GM12874 (cell line): ENCODE measurements around the gene SPATA16.

Source experiments
- TF ChIP-seq, protein P1 (sequence below): IDR thresholded peaks from 2 replicates; pipeline ENCODE4 v1.5.1; 2011; ENCODE audit warnings: low read depth, mild to moderate bottlenecking, control low read depth, low read length, moderate library complexity; ENCODE audit not compliant: insufficient read depth

Gene SPATA16

DNA sequence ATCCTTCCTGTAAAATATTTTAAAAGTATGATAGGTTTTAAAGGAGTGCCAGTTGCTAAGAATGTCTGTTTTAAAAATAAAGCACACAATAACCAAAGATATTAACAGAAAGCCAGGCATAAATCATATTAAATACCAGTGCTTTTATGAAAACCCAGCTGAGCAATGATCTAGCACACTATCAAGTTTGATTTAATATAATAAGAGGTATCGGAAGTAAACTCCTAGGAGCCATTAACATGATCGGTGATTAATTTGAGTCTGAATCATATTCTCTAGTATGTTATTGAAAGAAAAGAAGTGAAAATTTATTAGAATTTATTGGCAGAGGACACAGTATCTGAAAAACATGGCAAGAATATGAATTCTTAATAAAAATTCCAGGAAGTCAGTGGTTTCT, 91.7 kb downstream of the SPATA16 start:
- TF ChIP-seq, protein P1, sequence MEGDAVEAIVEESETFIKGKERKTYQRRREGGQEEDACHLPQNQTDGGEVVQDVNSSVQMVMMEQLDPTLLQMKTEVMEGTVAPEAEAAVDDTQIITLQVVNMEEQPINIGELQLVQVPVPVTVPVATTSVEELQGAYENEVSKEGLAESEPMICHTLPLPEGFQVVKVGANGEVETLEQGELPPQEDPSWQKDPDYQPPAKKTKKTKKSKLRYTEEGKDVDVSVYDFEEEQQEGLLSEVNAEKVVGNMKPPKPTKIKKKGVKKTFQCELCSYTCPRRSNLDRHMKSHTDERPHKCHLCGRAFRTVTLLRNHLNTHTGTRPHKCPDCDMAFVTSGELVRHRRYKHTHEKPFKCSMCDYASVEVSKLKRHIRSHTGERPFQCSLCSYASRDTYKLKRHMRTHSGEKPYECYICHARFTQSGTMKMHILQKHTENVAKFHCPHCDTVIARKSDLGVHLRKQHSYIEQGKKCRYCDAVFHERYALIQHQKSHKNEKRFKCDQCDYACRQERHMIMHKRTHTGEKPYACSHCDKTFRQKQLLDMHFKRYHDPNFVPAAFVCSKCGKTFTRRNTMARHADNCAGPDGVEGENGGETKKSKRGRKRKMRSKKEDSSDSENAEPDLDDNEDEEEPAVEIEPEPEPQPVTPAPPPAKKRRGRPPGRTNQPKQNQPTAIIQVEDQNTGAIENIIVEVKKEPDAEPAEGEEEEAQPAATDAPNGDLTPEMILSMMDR, result no peak

DNA sequence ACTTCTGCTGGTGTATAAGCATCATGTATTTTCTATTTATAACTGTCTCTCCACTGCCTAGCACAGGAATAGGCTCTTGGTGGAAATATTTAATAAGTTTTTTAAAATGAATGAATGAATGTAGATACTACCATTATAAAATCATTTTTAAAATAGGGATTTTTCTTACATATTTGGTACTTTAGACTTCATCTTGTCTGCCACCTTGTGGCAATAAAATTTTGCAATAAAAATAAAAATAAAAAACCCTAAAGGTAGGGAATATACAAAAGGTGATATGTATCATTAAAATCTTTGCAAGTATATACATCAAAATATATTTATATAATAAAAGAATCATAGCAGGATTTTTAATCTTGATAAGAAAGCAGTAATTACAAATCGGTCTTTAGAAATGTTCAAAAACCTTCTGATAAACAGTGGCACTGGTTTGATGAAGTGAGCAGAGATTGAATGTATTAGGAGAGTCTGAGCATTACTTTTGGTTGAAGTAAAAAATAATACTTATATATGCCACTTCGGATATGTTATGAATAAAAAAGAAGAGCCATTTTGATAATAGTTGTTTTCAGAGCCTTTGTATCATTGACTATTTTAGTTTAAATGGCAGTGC, 95.2 kb downstream of the SPATA16 start:
- TF ChIP-seq, protein P1, result no peak

DNA sequence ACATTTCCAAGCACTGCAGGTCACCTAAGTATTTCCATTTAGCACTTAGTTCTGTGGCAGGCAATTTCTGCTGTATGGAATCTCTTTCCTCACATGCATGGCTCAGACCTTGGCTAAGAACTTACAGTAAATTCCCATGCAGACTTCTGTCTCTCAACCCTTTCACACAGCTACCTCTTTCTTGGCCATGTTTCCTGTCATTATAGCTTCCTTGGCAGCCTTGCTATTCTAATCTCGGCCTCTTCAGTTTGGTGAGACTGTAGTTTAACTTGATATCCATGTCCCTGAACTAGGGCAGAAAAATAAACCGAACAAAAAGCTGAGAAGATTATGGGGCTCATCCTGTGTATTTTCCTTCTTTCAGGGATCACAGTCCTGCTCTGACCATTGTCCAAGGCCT, 96.0 kb downstream of the SPATA16 start:
- TF ChIP-seq, protein P1, result no peak

DNA sequence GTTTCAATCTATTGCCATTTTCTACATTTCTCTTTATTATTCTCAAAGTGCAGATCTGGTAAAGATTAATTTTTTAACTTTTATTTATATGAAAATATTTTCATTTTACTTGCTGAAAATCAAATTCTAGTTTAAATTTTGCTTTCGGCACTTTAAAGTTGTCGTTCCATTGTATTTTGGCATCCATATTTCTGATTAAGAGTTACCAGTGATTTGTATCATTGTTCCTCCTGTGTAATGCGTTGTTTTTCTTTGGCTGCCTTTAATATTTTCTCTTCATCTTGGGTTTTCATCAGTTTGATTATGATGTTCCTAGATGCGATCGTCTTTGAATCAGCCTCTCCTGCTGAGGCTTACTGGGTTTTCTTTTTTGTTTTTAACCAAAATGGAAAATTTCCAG, 97.3 kb downstream of the SPATA16 start:
- TF ChIP-seq, protein P1, result no peak

DNA sequence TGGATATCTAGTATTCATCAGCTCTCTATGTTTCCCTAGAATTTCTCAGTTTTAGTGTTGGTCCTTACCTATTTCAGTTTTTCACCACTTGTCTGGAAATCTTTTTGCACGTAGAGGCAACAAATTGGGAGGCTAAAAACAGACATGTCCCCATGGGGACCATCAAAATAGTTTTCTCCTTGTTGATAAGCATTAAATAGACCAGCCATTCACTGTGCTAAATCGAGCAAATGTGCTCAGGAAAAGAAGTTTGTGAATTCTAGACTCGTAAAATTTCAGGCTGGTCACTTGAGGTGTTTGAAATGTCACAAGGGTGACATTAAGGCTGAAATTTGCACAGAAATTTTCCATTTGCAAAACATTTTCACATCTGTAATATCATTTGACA, 102.6 kb downstream of the SPATA16 start:
- TF ChIP-seq, protein P1, result no peak

DNA sequence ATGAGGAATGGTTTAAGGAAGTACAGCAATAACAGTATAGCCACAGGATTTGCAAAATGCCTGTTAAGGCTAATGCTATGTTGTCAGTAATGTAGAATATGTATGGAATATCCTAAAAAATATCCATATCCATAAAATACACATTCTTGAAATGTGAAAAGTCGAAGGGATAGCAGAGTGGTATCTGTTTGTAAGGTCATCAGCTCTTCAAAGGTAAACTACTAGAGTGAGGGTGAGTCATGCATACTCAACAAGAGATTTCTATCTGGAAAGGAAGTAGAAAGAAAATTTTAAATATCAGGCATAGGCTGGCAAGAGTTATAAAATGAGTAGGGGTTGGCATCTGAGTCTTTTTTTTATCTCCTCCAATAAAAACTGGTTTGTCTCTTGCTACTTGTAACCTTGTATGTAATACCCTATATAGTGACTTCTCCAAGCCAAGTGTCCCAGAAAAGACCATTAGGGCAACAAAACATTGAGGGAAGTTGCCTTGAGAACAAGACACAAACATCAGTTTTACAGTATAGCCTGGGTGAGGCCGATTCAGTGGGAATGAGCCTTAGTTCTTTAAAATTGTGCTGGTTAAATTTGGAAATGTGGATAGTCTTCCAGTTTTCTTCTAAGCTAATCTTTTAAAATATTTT, 103.1 kb downstream of the SPATA16 start:
- TF ChIP-seq, protein P1, result no peak

DNA sequence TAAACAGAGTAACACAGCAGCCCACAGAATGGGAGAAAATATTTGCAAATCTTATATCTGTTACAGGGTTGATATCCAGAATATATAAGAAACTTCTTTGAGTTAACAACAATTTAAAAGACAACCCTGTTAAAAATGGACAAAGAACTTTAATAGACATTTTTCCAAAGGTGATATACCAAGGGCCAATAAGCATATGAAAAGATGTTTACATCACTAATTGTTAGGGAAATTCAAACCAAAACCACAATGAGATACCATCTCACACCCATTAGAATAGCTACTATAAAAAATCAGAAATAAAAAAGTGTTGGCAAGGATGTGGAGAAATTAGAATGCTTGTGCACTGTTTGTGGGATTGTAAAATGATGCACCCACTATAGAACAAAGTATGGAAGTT, 110.8 kb downstream of the SPATA16 start:
- TF ChIP-seq, protein P1, result no peak
